ENCODE results near the gene AQP3.

GRCh38 chr9:33435821-33436277 lies 11.5 kb downstream of the AQP3 start:
- TF ChIP-seq, protein P1, sequence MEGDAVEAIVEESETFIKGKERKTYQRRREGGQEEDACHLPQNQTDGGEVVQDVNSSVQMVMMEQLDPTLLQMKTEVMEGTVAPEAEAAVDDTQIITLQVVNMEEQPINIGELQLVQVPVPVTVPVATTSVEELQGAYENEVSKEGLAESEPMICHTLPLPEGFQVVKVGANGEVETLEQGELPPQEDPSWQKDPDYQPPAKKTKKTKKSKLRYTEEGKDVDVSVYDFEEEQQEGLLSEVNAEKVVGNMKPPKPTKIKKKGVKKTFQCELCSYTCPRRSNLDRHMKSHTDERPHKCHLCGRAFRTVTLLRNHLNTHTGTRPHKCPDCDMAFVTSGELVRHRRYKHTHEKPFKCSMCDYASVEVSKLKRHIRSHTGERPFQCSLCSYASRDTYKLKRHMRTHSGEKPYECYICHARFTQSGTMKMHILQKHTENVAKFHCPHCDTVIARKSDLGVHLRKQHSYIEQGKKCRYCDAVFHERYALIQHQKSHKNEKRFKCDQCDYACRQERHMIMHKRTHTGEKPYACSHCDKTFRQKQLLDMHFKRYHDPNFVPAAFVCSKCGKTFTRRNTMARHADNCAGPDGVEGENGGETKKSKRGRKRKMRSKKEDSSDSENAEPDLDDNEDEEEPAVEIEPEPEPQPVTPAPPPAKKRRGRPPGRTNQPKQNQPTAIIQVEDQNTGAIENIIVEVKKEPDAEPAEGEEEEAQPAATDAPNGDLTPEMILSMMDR (IDR thresholded peaks at IDR 0.05; ENCODE audit: borderline replicate concordance, extremely low read depth, low read length, poor library complexity, severe bottlenecking) = no peak
- no peak for TF ChIP-seq EZH2 (IDR thresholded peaks at IDR 0.05; ENCODE audit: borderline replicate concordance, low read depth, low read length, severe bottlenecking)

All from DND-41 (cell line).